ENCODE measurements around the gene PRRT1. TPM values are rescaled to one million over a fixed set of nuclear protein-coding genes. Genes with fewer than 3 reads are reported as not detected.

Gene PRRT1
- total RNA-seq, 1 experiment from 2014 or later = 12.6 TPM

DNA sequence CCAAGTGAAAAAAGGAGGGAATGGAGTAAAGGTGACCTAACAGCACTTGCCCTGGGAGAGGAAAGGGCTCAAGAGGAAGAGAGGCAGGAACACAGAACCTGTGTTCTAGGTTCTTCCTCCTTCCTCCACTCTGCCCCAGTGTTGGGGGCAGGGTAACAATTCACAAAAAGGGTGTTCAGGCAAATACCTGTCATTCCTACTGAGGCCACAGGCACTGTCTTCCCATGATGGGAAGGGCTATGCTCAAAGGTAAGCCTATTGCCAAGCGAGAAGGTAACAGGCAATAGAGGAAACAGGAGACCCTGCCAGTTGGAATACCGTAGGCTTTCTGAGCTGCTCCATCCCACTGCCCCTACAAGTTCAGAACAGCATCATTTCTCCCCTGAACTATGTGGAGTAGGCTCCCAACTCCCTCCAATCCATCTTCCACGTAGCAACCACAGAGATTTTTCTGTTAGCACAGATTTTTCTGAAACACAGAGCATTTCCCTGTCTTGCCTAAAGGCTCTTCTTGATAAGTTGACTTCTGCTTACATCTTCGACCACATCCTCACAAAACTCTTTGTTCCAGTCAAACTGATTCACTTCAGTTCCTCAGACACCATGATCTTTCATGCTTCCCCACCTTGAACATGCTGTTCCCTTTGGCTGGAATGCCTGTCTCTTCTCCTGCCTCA is 21.4 kb upstream of the PRRT1 start:
- CTCF ChIA-PET = no interaction called here
- Histone ChIP-seq H3K36me3 (ENCODE audit: low read depth) (no peaks in the 10 kb centered on the region), H3K4me2 (no peak overlapping the region), H3K4me1 (replicated peaks; ENCODE audit: insufficient read depth) (peaks cover 24% of the 10 kb centered on the region), H3K9me3 (ENCODE audit: insufficient read depth, low read depth) (no peaks in the 10 kb centered on the region), H3K27me3 (ENCODE audit: insufficient read depth, low read depth) (no peaks in the 10 kb centered on the region), H3K9me2 (ENCODE audit: insufficient read depth) (no peaks in the 10 kb centered on the region), H2AFZ (no peak overlapping the region), H3F3A (ENCODE audit: insufficient read depth, low read depth) (peaks cover 23% of the 10 kb centered on the region; the same call in 1 of the 2 replicates), H4K20me1 (ENCODE audit: insufficient read depth) (no peaks in the 10 kb centered on the region), H3K79me2 (ENCODE audit: low read depth) (peaks cover 18% of the 10 kb centered on the region), H3K27ac (no peak overlapping the region), H3K4me3 (no peak overlapping the region)
- POLR2A ChIA-PET (ENCODE audit: unreplicated experiment) = no interaction called here
- TF ChIP-seq EZH2 (IDR thresholded peaks at IDR 0.05; ENCODE audit: low read depth) = no peak
- TF ChIP-seq, protein P1, sequence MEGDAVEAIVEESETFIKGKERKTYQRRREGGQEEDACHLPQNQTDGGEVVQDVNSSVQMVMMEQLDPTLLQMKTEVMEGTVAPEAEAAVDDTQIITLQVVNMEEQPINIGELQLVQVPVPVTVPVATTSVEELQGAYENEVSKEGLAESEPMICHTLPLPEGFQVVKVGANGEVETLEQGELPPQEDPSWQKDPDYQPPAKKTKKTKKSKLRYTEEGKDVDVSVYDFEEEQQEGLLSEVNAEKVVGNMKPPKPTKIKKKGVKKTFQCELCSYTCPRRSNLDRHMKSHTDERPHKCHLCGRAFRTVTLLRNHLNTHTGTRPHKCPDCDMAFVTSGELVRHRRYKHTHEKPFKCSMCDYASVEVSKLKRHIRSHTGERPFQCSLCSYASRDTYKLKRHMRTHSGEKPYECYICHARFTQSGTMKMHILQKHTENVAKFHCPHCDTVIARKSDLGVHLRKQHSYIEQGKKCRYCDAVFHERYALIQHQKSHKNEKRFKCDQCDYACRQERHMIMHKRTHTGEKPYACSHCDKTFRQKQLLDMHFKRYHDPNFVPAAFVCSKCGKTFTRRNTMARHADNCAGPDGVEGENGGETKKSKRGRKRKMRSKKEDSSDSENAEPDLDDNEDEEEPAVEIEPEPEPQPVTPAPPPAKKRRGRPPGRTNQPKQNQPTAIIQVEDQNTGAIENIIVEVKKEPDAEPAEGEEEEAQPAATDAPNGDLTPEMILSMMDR (conservative IDR thresholded peaks at IDR 0.05) = no peak
- no TSS peak for BruUV-seq (replicated peaks)
- DNase-seq = no peak
- intact Hi-C loops (cut with micrococcal nuclease; ENCODE audit: unreplicated experiment) = loop anchor here (10.0 kb wide), 1 partner anchor 508 kb away; the partner anchor contains the start of genes C6orf47, CSNK2B, GPANK1 and LY6G5B

DNA sequence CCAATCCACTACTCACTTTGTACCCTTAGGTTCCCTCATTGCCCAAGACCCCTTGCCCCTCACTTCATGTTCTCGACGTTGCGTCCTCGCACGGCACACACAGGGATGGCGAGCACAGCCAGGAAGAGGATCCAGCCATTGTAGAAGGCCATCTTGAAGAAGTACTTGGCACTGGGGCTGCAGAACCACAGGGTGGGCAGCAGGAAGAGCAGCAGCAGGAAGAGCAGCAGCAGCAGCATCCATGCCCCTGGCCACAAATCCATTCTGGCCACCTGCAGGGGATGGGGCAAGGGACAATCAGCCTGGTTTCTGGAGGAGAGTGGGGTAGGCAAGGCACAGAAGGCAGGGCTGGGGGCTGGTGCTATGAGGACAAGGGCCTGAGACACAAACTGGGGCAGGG is 19.5 kb upstream of the PRRT1 start:
- no peak for DNase-seq
- intact Hi-C loops (cut with micrococcal nuclease; ENCODE audit: unreplicated experiment) = loop anchor here (10.0 kb wide), 1 partner anchor 506 kb away; the partner anchor contains the start of genes C6orf47, CSNK2B, GPANK1 and LY6G5B
- Histone ChIP-seq H3F3A (ENCODE audit: insufficient read depth, low read depth) (peaks cover 15% of the 10 kb centered on the region; the same call in 1 of the 2 replicates), H3K9me3 (ENCODE audit: insufficient read depth, low read depth) (no peaks in the 10 kb centered on the region), H3K27ac (no peak overlapping the region), H3K4me2 (no peak overlapping the region), H3K36me3 (ENCODE audit: low read depth) (no peaks in the 10 kb centered on the region), H2AFZ (no peak overlapping the region), H3K27me3 (ENCODE audit: insufficient read depth, low read depth) (no peaks in the 10 kb centered on the region), H3K79me2 (ENCODE audit: low read depth) (peaks cover 18% of the 10 kb centered on the region), H4K20me1 (ENCODE audit: insufficient read depth) (no peaks in the 10 kb centered on the region), H3K4me3 (no peak overlapping the region), H3K9me2 (ENCODE audit: insufficient read depth) (no peaks in the 10 kb centered on the region), H3K4me1 (replicated peaks; ENCODE audit: insufficient read depth) (peaks cover 17% of the 10 kb centered on the region)
- ChIA-PET POLR2A (ENCODE audit: unreplicated experiment) (no interaction called here), CTCF (no interaction called here)
- TF ChIP-seq, protein P1 (conservative IDR thresholded peaks at IDR 0.05) = no peak
- TF ChIP-seq EZH2 (IDR thresholded peaks at IDR 0.05; ENCODE audit: low read depth) = no peak
- BruUV-seq (replicated peaks) = no TSS peak

DNA sequence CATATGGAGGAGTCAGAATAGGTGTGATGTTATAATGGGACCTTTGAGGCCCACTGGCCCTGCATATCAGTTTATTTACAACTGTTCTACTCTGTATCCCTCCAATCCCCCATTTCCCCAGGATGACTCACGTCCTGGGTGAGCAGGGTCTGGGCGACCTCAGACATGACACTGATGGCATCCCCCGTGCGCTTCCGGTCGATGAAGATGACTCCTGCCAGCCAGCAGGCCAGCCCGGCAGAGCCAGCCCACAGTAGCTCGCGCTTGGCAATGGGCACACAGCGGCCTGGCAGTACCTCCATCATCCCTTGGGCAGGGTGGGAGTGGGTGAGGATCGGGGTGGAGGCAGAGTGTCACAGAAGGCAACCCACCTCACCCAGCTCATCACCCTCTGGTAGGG is 18.6 kb upstream of the PRRT1 start:
- DNase-seq = no peak
- Histone ChIP-seq H3K27ac (no peak overlapping the region), H3F3A (ENCODE audit: insufficient read depth, low read depth) (peaks cover 14% of the 10 kb centered on the region; the same call in 1 of the 2 replicates), H3K9me3 (ENCODE audit: insufficient read depth, low read depth) (no peaks in the 10 kb centered on the region), H3K4me2 (no peak overlapping the region), H4K20me1 (ENCODE audit: insufficient read depth) (no peaks in the 10 kb centered on the region), H3K4me1 (replicated peaks; ENCODE audit: insufficient read depth) (peaks cover 15% of the 10 kb centered on the region), H3K79me2 (ENCODE audit: low read depth) (peaks cover 13% of the 10 kb centered on the region), H3K9me2 (ENCODE audit: insufficient read depth) (no peaks in the 10 kb centered on the region), H3K36me3 (ENCODE audit: low read depth) (no peaks in the 10 kb centered on the region), H2AFZ (no peak overlapping the region), H3K27me3 (ENCODE audit: insufficient read depth, low read depth) (no peaks in the 10 kb centered on the region), H3K4me3 (no peak overlapping the region)
- ChIA-PET CTCF (no interaction called here), POLR2A (ENCODE audit: unreplicated experiment) (no interaction called here)
- intact Hi-C loops (cut with micrococcal nuclease; ENCODE audit: unreplicated experiment) = loop anchor here (10.0 kb wide), 1 partner anchor 505 kb away; the partner anchor contains the start of genes C6orf47, CSNK2B, GPANK1 and LY6G5B
- no TSS peak for BruUV-seq (replicated peaks)
- no peak for TF ChIP-seq EZH2 (IDR thresholded peaks at IDR 0.05; ENCODE audit: low read depth)
- TF ChIP-seq, protein P1 (conservative IDR thresholded peaks at IDR 0.05) = no peak

Data from PC-9 (cell line).